HepG2 (cell line): ENCODE data around the gene SMARCA4. TPM values are rescaled to one million over a fixed set of nuclear protein-coding genes. Genes with fewer than 3 reads are reported as not detected.

Experiments used
- AHR ChIP-seq: IDR thresholded peaks from 2 replicates; pipeline ENCODE4 v1.6.1; 2018; ENCODE audit warnings: missing genetic modification reagents, missing compliant biosample characterization
- ARNT ChIP-seq: fragments of 450-650 bp; IDR thresholded peaks from 2 replicates; pipeline ENCODE4 v1.6.1; 2017
- ASH2L ChIP-seq: fragments of 300-600, 200-600 bp; sonication (generic); IDR thresholded peaks from 2 replicates; pipeline ENCODE4 v1.7.0; 2017; ENCODE audit warnings: low read depth, mild to moderate bottlenecking, moderate library complexity, mixed read lengths, low read length; ENCODE audit not compliant: insufficient read length
- CBX5 ChIP-seq: sonication (generic); formaldehyde crosslinking; IDR thresholded peaks from 2 replicates; pipeline ENCODE4 v1.4.0; 2020; ENCODE audit warnings: missing genetic modification reagents, borderline replicate concordance
- CHCHD3 ChIP-seq: sonication (generic); formaldehyde crosslinking; IDR thresholded peaks from 2 replicates; pipeline ENCODE4 v1.8.0; 2022; ENCODE audit warnings: mild to moderate bottlenecking, missing genetic modification reagents, moderate library complexity
- HDAC1 ChIP-seq: sonication (generic); formaldehyde crosslinking; IDR thresholded peaks from 2 replicates; pipeline ENCODE4 v1.5.1; 2020; ENCODE audit warnings: mild to moderate bottlenecking, missing genetic modification reagents
- IKZF4 ChIP-seq: sonication (generic); formaldehyde crosslinking; IDR thresholded peaks from 2 replicates; pipeline ENCODE4 v1.5.1; 2020; ENCODE audit warnings: borderline replicate concordance, mild to moderate bottlenecking, low read depth, missing genetic modification reagents; ENCODE audit errors: not compliant biosample characterization
- NKX3-1 ChIP-seq: sonication (generic); formaldehyde crosslinking; IDR thresholded peaks from 2 replicates; pipeline ENCODE4 v1.5.0; 2020; ENCODE audit warnings: missing genetic modification reagents
- ONECUT2 ChIP-seq: sonication (generic); formaldehyde crosslinking; IDR thresholded peaks from 2 replicates; pipeline ENCODE4 v1.4.0; 2020; ENCODE audit warnings: missing genetic modification reagents
- PHF8 ChIP-seq: sonication (generic); formaldehyde crosslinking; IDR thresholded peaks from 2 replicates; pipeline ENCODE4 v1.5.0; 2020; ENCODE audit warnings: missing genetic modification reagents
- RFXANK ChIP-seq: IDR thresholded peaks from 2 replicates; pipeline ENCODE4 v1.6.1; 2016
- SOX6 ChIP-seq, 2 experiments: fragments of 450-650 bp in 1 of 2; sonication (generic) in 1 of 2; formaldehyde crosslinking in 1 of 2; IDR thresholded peaks; 2 replicates each; pipeline versions ENCODE4 v1.4.0 to v1.6.1; 2017 to 2020; ENCODE audit warnings: antibody characterized with exemption in 1 of 2, mild to moderate bottlenecking in 1 of 2, missing genetic modification reagents in 1 of 2
- SRSF1 ChIP-seq: fragments of 200-400 bp; formaldehyde crosslinking; optimal IDR thresholded peaks from 2 replicates; pipeline ENCODE3; 2017; ENCODE audit warnings: mild to moderate bottlenecking, low read depth, low read length, moderate library complexity
- STAG1 ChIP-seq: sonication (generic); formaldehyde crosslinking; IDR thresholded peaks from 2 replicates; pipeline ENCODE4 v1.4.0; 2020; ENCODE audit warnings: missing genetic modification reagents
- WIZ ChIP-seq: sonication (generic); formaldehyde crosslinking; IDR thresholded peaks from 2 replicates; pipeline ENCODE4 v1.5.1; 2020; ENCODE audit warnings: mild to moderate bottlenecking, missing genetic modification reagents
- ZBTB38 ChIP-seq: sonication (generic); formaldehyde crosslinking; IDR thresholded peaks from 2 replicates; pipeline ENCODE4 v1.5.1; 2020; ENCODE audit warnings: mild to moderate bottlenecking, missing genetic modification reagents
- ZNF10 ChIP-seq: sonication (generic); formaldehyde crosslinking; IDR thresholded peaks from 2 replicates; pipeline ENCODE4 v1.4.0; 2020; ENCODE audit warnings: mild to moderate bottlenecking, low read depth, missing genetic modification reagents, borderline replicate concordance
- ZNF367 ChIP-seq: sonication (generic); formaldehyde crosslinking; IDR thresholded peaks from 2 replicates; pipeline ENCODE4 v1.4.0; 2020; ENCODE audit warnings: missing genetic modification reagents, borderline replicate concordance
- ZNF567 ChIP-seq: sonication (generic); formaldehyde crosslinking; IDR thresholded peaks from 2 replicates; pipeline ENCODE4 v1.8.1; 2023; ENCODE audit warnings: mild to moderate bottlenecking, missing genetic modification reagents, borderline replicate concordance
- ZNF569 ChIP-seq: sonication (generic); formaldehyde crosslinking; IDR thresholded peaks from 2 replicates; pipeline ENCODE4 v1.5.0; 2020; ENCODE audit warnings: mild to moderate bottlenecking, missing genetic modification reagents, moderate library complexity, borderline replicate concordance
- ZNF598 ChIP-seq: sonication (generic); formaldehyde crosslinking; IDR thresholded peaks from 2 replicates; pipeline ENCODE4 v1.5.1; 2020; ENCODE audit warnings: mild to moderate bottlenecking, missing genetic modification reagents, borderline replicate concordance
- ZNF672 ChIP-seq: sonication (generic); formaldehyde crosslinking; IDR thresholded peaks from 2 replicates; pipeline ENCODE4 v1.8.1; 2022; ENCODE audit warnings: missing genetic modification reagents
- polyA plus RNA-seq, 8 experiments: library from polyadenylated mRNA; depleted of rRNA in 3 of 8; stranded (reverse) in 7 of 8; unstranded in 1 of 8; fragments of >200 nt; fragmentation: Illumina TruSeq in 4 of 8; extraction: Trizol in 4 of 8; gene quantifications; 2 replicates each; pipeline versions ENCODE4 v1.2.1 to v1.2.3, GENCODE V29; 2011 to 2016; ENCODE audit warnings: low read depth in 4 of 8, missing spikeins in 1 of 8, mixed read lengths in 1 of 8; ENCODE audit not compliant: insufficient read depth in 1 of 8
- total RNA-seq, 5 experiments: library from RNA; depleted of rRNA; stranded (reverse); fragments of >200 nt; fragmentation: Illumina TruSeq; extraction: Trizol; gene quantifications; 2 replicates each; pipeline ENCODE4 v1.2.3, GENCODE V29; 2016; ENCODE audit warnings: low read depth in 1 of 5
- TF ChIP-seq, protein P1 (sequence below): sonication (generic); formaldehyde crosslinking; IDR thresholded peaks from 2 replicates; pipeline ENCODE4 v1.5.0; 2020; ENCODE audit warnings: mild to moderate bottlenecking, missing genetic modification reagents, borderline replicate concordance
- TF ChIP-seq, protein P2 (sequence below): sonication (generic); formaldehyde crosslinking; IDR thresholded peaks from 2 replicates; pipeline ENCODE4 v1.4.0; 2020; ENCODE audit warnings: mild to moderate bottlenecking, missing genetic modification reagents
- TF ChIP-seq, protein P3 (sequence below): sonication (generic); formaldehyde crosslinking; IDR thresholded peaks from 2 replicates; pipeline ENCODE4 v1.9.0; 2022; ENCODE audit warnings: missing genetic modification reagents, mild to moderate bottlenecking, borderline replicate concordance

SMARCA4 gene
- total and polyA plus RNA-seq, 2 of the 13 experiments (the other 11 are each of a cell fraction or from before 2014, with no cell fraction given), result 25.4 to 45.9 TPM

DNA sequence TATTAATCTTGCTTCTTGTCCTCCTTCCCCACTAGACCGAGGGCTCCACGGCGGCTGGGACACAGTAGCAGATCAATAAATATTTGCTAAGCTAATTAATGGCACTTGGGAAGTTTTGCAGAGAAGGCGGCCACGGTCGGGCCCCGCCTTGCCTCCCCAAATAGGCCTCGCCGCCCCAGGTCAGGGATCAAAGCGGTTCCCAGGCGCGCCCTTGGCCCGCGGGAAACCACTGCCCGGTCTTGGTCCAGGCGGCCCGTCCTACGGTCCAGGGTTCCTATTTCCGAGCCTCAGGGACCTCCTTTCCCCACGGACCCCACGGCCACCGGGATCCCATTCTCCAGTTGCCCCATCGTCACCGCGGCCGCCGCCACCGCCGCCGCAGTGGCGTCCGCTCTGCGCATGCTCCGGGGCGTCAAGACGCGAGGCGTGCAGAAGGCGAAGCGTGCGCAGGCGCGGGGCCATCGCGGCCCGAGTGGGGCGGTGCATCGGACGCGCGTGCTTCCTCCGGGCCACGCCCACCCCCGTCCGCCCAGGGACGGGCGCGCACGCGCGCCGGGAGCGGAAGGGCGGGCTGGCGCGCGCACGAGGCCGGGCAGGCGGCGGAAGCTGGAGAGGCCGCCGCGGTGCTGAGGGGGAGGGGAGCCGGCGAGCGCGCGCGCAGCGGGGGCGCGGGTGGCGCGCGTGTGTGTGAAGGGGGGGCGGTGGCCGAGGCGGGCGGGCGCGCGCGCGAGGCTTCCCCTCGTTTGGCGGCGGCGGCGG is at the start of gene SMARCA4 (continued):
- 0 out of 2 replicates have a peak, but pooled peaks have one; percentile 37 for TF ChIP-seq WIZ (CRISPR knock-in tag)
- TF ChIP-seq, protein P1, sequence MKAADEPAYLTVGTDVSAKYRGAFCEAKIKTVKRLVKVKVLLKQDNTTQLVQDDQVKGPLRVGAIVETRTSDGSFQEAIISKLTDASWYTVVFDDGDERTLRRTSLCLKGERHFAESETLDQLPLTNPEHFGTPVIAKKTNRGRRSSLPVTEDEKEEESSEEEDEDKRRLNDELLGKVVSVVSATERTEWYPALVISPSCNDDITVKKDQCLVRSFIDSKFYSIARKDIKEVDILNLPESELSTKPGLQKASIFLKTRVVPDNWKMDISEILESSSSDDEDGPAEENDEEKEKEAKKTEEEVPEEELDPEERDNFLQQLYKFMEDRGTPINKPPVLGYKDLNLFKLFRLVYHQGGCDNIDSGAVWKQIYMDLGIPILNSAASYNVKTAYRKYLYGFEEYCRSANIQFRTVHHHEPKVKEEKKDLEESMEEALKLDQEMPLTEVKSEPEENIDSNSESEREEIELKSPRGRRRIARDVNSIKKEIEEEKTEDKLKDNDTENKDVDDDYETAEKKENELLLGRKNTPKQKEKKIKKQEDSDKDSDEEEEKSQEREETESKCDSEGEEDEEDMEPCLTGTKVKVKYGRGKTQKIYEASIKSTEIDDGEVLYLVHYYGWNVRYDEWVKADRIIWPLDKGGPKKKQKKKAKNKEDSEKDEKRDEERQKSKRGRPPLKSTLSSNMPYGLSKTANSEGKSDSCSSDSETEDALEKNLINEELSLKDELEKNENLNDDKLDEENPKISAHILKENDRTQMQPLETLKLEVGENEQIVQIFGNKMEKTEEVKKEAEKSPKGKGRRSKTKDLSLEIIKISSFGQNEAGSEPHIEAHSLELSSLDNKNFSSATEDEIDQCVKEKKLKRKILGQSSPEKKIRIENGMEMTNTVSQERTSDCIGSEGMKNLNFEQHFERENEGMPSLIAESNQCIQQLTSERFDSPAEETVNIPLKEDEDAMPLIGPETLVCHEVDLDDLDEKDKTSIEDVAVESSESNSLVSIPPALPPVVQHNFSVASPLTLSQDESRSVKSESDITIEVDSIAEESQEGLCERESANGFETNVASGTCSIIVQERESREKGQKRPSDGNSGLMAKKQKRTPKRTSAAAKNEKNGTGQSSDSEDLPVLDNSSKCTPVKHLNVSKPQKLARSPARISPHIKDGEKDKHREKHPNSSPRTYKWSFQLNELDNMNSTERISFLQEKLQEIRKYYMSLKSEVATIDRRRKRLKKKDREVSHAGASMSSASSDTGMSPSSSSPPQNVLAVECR, result peak; percentile 89; the same call in 1 of the 2 replicates
- no peak for TF ChIP-seq RFXANK
- peak; percentile 58 for TF ChIP-seq ASH2L
- TF ChIP-seq PHF8 (CRISPR knock-in tag), result peak; percentile 98
- no peak for TF ChIP-seq SOX6 (IDR thresholded peaks at IDR 0.05)
- TF ChIP-seq SOX6 (CRISPR knock-in tag; IDR thresholded peaks at IDR 0.05), result peak; percentile 31; the same call in 1 of the 2 replicates
- TF ChIP-seq AHR (CRISPR knock-in tag), result no peak
- TF ChIP-seq CBX5 (CRISPR knock-in tag), result no peak
- peak; percentile 59 for TF ChIP-seq SRSF1
- TF ChIP-seq, protein P2, sequence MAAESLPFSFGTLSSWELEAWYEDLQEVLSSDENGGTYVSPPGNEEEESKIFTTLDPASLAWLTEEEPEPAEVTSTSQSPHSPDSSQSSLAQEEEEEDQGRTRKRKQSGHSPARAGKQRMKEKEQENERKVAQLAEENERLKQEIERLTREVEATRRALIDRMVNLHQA (CRISPR knock-in tag), result no peak
- TF ChIP-seq ZNF567 (CRISPR knock-in tag), result no peak
- 0 out of 2 replicates have a peak, but pooled peaks have one; percentile 81 for TF ChIP-seq ZNF598 (CRISPR knock-in tag)
- TF ChIP-seq CHCHD3 (CRISPR knock-in tag), result no peak
- TF ChIP-seq ZBTB38, result peak; percentile 88
- TF ChIP-seq ZNF367, result no peak
- TF ChIP-seq ARNT, result no peak
- no peak for TF ChIP-seq STAG1 (CRISPR knock-in tag)
- no peak for TF ChIP-seq ZNF10
- peak; percentile 11; the same call in 1 of the 2 replicates for TF ChIP-seq HDAC1 (CRISPR knock-in tag)
- peak; percentile 96 for TF ChIP-seq IKZF4 (CRISPR knock-in tag)
- no peak for TF ChIP-seq NKX3-1 (CRISPR knock-in tag)
- TF ChIP-seq, protein P3, sequence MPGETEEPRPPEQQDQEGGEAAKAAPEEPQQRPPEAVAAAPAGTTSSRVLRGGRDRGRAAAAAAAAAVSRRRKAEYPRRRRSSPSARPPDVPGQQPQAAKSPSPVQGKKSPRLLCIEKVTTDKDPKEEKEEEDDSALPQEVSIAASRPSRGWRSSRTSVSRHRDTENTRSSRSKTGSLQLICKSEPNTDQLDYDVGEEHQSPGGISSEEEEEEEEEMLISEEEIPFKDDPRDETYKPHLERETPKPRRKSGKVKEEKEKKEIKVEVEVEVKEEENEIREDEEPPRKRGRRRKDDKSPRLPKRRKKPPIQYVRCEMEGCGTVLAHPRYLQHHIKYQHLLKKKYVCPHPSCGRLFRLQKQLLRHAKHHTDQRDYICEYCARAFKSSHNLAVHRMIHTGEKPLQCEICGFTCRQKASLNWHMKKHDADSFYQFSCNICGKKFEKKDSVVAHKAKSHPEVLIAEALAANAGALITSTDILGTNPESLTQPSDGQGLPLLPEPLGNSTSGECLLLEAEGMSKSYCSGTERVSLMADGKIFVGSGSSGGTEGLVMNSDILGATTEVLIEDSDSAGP (CRISPR knock-in tag), result peak; percentile 86
- peak; percentile 59; the same call in 1 of the 2 replicates for TF ChIP-seq ONECUT2 (CRISPR knock-in tag)
- TF ChIP-seq ZNF672 (CRISPR knock-in tag), result 0 out of 2 replicates have a peak, but pooled peaks have one; percentile 32
- no peak for TF ChIP-seq ZNF569
